PFSK-1 (cell line): ENCODE measurements around the gene NFIC.

Source experiments
- FOXP2 ChIP-seq: optimal IDR thresholded peaks from 2 replicates; pipeline ENCODE3; 2011; ENCODE audit warnings: borderline replicate concordance, control low read depth, inconsistent platforms; ENCODE audit not compliant: insufficient read depth; ENCODE audit errors: extremely low read length, extremely low read depth
- POLR2AphosphoS5 ChIP-seq: IDR thresholded peaks from 2 replicates; pipeline ENCODE4 v1.6.1; 2012; ENCODE audit warnings: low read depth, mild to moderate bottlenecking, control low read depth, low read length, moderate library complexity
- SIN3A ChIP-seq: IDR thresholded peaks from 2 replicates; pipeline ENCODE4 v1.6.1; 2012; ENCODE audit warnings: mild to moderate bottlenecking, low read length, moderate library complexity, borderline replicate concordance; ENCODE audit not compliant: insufficient read depth
- TAF1 ChIP-seq: IDR thresholded peaks from 2 replicates; pipeline ENCODE4 v1.6.1; 2012; ENCODE audit warnings: low read length, control low read depth, borderline replicate concordance; ENCODE audit not compliant: insufficient read depth
- TF ChIP-seq, protein P1 (sequence below), 2 experiments: IDR thresholded peaks; 2 replicates each; pipeline versions ENCODE4 v1.6.1 to v1.8.0; 2011 to 2012; ENCODE audit warnings: low read depth in 2 of 2, low read length in 2 of 2, control low read depth in 1 of 2, inconsistent platforms in 1 of 2, mild to moderate bottlenecking in 1 of 2, moderate library complexity in 1 of 2; ENCODE audit not compliant: insufficient read depth in 1 of 2

DNA sequence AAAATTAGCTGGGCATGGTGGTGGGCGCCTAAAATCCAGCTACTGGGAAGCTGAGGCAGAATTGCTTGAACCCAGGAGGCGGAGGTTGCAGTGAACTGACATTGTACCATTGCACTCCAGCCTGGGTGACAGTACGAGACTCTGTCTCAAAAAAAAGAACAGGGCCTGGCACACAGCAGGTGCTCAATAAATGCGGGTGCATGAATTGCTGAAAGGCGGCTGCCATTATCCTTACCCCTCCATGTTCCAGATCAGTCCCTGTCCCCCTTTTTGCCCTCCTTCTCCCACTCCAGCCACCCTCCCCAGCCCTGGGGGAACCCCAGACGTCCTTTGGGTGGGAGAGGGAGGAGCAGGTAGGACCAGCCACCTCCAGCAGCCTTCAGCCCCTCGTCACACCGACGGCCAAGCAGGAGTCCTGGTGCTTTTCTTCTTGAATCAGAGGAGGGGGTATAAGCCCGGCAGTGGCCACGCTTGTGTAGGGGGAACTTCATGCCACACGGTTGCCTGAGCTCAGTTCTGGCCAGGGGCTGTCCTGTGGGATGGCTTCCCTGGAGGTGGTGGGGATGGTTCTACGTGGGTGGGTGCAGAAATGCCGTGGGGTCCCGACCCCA is 20.4 kb upstream of the NFIC start:
- TF ChIP-seq POLR2AphosphoS5: no peak
- no peak for TF ChIP-seq TAF1
- TF ChIP-seq SIN3A: no peak
- TF ChIP-seq, protein P1, sequence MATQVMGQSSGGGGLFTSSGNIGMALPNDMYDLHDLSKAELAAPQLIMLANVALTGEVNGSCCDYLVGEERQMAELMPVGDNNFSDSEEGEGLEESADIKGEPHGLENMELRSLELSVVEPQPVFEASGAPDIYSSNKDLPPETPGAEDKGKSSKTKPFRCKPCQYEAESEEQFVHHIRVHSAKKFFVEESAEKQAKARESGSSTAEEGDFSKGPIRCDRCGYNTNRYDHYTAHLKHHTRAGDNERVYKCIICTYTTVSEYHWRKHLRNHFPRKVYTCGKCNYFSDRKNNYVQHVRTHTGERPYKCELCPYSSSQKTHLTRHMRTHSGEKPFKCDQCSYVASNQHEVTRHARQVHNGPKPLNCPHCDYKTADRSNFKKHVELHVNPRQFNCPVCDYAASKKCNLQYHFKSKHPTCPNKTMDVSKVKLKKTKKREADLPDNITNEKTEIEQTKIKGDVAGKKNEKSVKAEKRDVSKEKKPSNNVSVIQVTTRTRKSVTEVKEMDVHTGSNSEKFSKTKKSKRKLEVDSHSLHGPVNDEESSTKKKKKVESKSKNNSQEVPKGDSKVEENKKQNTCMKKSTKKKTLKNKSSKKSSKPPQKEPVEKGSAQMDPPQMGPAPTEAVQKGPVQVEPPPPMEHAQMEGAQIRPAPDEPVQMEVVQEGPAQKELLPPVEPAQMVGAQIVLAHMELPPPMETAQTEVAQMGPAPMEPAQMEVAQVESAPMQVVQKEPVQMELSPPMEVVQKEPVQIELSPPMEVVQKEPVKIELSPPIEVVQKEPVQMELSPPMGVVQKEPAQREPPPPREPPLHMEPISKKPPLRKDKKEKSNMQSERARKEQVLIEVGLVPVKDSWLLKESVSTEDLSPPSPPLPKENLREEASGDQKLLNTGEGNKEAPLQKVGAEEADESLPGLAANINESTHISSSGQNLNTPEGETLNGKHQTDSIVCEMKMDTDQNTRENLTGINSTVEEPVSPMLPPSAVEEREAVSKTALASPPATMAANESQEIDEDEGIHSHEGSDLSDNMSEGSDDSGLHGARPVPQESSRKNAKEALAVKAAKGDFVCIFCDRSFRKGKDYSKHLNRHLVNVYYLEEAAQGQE (IDR thresholded peaks at IDR 0.05; ENCODE audit: insufficient read depth in 1 of 2, low read depth in 2 of 2, low read length in 2 of 2): no peak
- no peak for TF ChIP-seq FOXP2
